HepG2 (cell line): ENCODE results near the gene PPP1R18. TPM values are rescaled to one million over a fixed set of nuclear protein-coding genes. Genes with fewer than 3 reads are reported as not detected.

Experiments
- BHLHE40 ChIP-seq: IDR thresholded peaks from 2 replicates; pipeline ENCODE4 v1.6.1; 2011; ENCODE audit warnings: low read length, improper control_type of control experiment
- HNRNPK ChIP-seq: fragments of 200-400 bp; formaldehyde crosslinking; IDR thresholded peaks from 2 replicates; pipeline ENCODE4 v1.6.1; 2018; ENCODE audit warnings: low read length, low read depth, moderate library complexity, mild to moderate bottlenecking; ENCODE audit not compliant: poor library complexity, severe bottlenecking
- JUND ChIP-seq: sonication (generic); formaldehyde crosslinking; IDR thresholded peaks from 2 replicates; pipeline ENCODE4 v1.8.0; 2022; ENCODE audit warnings: mild to moderate bottlenecking, missing genetic modification reagents
- ONECUT2 ChIP-seq: sonication (generic); formaldehyde crosslinking; IDR thresholded peaks from 2 replicates; pipeline ENCODE4 v1.4.0; 2020; ENCODE audit warnings: missing genetic modification reagents
- PRPF4 ChIP-seq: fragments of 200-400 bp; formaldehyde crosslinking; IDR thresholded peaks from 2 replicates; pipeline ENCODE4 v1.6.1; 2016; ENCODE audit warnings: low read length, low read depth; ENCODE audit not compliant: poor library complexity, severe bottlenecking
- RBAK ChIP-seq: sonication (generic); formaldehyde crosslinking; IDR thresholded peaks from 2 replicates; pipeline ENCODE4 v1.5.1; 2020; ENCODE audit warnings: mild to moderate bottlenecking, missing genetic modification reagents
- ZFX ChIP-seq: sonication (generic); formaldehyde crosslinking; IDR thresholded peaks from 2 replicates; pipeline ENCODE4 v1.4.0; 2020; ENCODE audit warnings: mild to moderate bottlenecking, low read depth, missing genetic modification reagents, moderate library complexity
- ZNF570 ChIP-seq: sonication (generic); formaldehyde crosslinking; IDR thresholded peaks from 2 replicates; pipeline ENCODE4 v1.4.0; 2020; ENCODE audit warnings: mild to moderate bottlenecking, missing genetic modification reagents, borderline replicate concordance
- ZNF616 ChIP-seq: sonication (generic); formaldehyde crosslinking; IDR thresholded peaks from 2 replicates; pipeline ENCODE4 v1.5.0; 2020; ENCODE audit warnings: low read depth, mild to moderate bottlenecking, missing genetic modification reagents
- polyA plus RNA-seq, 8 experiments: library from polyadenylated mRNA; depleted of rRNA in 3 of 8; stranded (reverse) in 7 of 8; unstranded in 1 of 8; fragments of >200 nt; fragmentation: Illumina TruSeq in 4 of 8; extraction: Trizol in 4 of 8; gene quantifications; 2 replicates each; pipeline versions ENCODE4 v1.2.1 to v1.2.3, GENCODE V29; 2011 to 2016; ENCODE audit warnings: low read depth in 4 of 8, missing spikeins in 1 of 8, mixed read lengths in 1 of 8; ENCODE audit not compliant: insufficient read depth in 1 of 8
- total RNA-seq, 5 experiments: library from RNA; depleted of rRNA; stranded (reverse); fragments of >200 nt; fragmentation: Illumina TruSeq; extraction: Trizol; gene quantifications; 2 replicates each; pipeline ENCODE4 v1.2.3, GENCODE V29; 2016; ENCODE audit warnings: low read depth in 1 of 5
- TF ChIP-seq, protein P1 (sequence below): sonication (generic); formaldehyde crosslinking; IDR thresholded peaks from one replicate; pipeline ENCODE4 v1.5.1; 2020; ENCODE audit warnings: mild to moderate bottlenecking, missing genetic modification reagents; ENCODE audit errors: not compliant biosample characterization
- TF ChIP-seq, protein P2 (sequence below): sonication (generic); formaldehyde crosslinking; IDR thresholded peaks from 2 replicates; pipeline ENCODE4 v1.4.0; 2020; ENCODE audit warnings: missing genetic modification reagents
- TF ChIP-seq, protein P3 (sequence below): IDR thresholded peaks from 2 replicates; pipeline ENCODE4 v1.6.1; 2016; ENCODE audit warnings: low read depth

Gene PPP1R18
- total and polyA plus RNA-seq, 2 of the 13 experiments (the other 11 are each of a cell fraction or from before 2014, with no cell fraction given): 4.9 to 9.2 TPM

DNA sequence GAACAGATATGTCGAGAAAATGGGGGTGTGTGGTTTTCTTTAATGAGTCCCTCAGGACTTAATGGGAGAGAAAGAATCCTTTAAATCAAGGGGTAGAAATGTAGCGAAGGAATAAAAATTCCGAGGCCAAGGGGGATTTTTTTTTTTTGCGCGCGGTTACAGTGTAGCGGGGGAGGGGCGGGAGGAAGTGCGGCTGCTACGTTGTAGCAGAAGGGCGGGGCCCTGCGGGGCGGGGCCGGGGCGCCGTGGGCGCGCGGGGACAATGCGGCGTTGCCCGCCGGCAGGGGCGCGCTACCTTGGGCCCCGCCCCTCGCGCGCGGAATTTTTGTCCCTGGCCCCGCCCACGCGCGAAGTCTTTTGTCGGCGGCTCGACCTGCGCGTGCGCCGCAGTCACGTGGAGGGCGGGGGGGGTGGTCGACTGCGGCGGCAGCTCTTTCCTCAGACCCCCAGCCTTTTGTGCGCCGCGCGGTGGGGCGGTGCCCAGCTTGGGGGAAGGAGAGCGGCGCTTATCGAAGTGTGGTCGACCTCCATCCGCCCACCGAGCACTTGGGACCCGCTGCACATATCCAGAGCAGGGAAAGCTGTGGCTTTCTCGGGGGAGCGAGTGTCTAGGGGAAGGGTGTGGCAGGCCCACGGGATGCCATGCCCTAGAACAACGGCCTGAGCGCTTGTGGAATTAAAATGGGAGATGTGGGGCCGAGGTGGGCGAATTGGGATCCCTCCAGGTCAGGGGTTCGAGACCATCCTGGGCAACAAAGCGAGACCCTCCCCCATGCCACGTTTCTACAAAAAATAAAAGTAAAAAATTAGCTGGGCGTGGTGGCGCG is 35.0 kb upstream of the PPP1R18 start (continued):
- TF ChIP-seq, protein P1, sequence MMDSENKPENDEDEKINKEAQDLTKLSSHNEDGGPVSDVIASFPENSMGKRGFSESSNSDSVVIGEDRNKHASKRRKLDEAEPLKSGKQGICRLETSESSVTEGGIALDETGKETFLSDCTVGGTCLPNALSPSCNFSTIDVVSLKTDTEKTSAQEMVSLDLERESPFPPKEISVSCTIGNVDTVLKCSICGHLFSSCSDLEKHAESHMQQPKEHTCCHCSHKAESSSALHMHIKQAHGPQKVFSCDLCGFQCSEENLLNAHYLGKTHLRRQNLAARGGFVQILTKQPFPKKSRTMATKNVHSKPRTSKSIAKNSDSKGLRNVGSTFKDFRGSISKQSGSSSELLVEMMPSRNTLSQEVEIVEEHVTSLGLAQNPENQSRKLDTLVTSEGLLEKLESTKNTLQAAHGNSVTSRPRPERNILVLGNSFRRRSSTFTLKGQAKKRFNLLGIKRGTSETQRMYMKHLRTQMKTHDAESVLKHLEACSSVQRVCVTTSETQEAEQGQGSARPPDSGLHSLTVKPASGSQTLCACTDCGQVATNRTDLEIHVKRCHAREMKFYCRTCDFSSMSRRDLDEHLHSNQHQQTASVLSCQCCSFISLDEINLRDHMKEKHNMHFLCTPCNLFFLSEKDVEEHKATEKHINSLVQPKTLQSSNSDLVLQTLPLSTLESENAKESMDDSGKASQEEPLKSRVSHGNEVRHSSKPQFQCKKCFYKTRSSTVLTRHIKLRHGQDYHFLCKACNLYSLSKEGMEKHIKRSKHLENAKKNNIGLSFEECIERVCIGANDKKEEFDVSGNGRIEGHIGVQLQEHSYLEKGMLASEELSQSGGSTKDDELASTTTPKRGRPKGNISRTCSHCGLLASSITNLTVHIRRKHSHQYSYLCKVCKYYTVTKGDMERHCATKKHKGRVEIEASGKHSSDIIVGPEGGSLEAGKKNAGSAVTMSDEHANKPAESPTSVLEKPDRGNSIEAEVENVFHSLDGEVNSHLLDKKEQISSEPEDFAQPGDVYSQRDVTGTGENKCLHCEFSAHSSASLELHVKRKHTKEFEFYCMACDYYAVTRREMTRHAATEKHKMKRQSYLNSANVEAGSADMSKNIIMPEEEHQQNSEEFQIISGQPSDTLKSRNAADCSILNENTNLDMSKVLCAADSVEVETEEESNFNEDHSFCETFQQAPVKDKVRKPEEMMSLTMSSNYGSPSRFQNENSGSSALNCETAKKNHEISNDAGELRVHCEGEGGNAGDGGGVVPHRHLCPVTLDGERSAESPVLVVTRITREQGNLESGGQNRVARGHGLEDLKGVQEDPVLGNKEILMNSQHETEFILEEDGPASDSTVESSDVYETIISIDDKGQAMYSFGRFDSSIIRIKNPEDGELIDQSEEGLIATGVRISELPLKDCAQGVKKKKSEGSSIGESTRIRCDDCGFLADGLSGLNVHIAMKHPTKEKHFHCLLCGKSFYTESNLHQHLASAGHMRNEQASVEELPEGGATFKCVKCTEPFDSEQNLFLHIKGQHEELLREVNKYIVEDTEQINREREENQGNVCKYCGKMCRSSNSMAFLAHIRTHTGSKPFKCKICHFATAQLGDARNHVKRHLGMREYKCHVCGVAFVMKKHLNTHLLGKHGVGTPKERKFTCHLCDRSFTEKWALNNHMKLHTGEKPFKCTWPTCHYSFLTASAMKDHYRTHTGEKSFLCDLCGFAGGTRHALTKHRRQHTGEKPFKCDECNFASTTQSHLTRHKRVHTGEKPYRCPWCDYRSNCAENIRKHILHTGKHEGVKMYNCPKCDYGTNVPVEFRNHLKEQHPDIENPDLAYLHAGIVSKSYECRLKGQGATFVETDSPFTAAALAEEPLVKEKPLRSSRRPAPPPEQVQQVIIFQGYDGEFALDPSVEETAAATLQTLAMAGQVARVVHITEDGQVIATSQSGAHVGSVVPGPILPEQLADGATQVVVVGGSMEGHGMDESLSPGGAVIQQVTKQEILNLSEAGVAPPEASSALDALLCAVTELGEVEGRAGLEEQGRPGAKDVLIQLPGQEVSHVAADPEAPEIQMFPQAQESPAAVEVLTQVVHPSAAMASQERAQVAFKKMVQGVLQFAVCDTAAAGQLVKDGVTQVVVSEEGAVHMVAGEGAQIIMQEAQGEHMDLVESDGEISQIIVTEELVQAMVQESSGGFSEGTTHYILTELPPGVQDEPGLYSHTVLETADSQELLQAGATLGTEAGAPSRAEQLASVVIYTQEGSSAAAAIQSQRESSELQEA (CRISPR knock-in tag): no peak
- TF ChIP-seq HNRNPK (peak; percentile 85), ZFX (0 out of 2 replicates have a peak, but pooled peaks have one; percentile 18), ONECUT2 (no peak), PRPF4 (peak; percentile 81), RBAK (CRISPR knock-in tag) (no peak; the same call in 1 of the 2 replicates), JUND (CRISPR knock-in tag) (no peak), BHLHE40 (peak; percentile 94), ZNF570 (CRISPR knock-in tag) (no peak), ZNF616 (CRISPR knock-in tag) (0 out of 2 replicates have a peak, but pooled peaks have one; percentile 37)
- TF ChIP-seq, protein P2, sequence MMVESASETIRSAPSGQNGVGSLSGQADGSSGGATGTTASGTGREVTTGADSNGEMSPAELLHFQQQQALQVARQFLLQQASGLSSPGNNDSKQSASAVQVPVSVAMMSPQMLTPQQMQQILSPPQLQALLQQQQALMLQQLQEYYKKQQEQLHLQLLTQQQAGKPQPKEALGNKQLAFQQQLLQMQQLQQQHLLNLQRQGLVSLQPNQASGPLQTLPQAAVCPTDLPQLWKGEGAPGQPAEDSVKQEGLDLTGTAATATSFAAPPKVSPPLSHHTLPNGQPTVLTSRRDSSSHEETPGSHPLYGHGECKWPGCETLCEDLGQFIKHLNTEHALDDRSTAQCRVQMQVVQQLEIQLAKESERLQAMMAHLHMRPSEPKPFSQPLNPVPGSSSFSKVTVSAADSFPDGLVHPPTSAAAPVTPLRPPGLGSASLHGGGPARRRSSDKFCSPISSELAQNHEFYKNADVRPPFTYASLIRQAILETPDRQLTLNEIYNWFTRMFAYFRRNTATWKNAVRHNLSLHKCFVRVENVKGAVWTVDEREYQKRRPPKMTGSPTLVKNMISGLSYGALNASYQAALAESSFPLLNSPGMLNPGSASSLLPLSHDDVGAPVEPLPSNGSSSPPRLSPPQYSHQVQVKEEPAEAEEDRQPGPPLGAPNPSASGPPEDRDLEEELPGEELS (CRISPR knock-in tag): peak; percentile 53
- TF ChIP-seq, protein P3, sequence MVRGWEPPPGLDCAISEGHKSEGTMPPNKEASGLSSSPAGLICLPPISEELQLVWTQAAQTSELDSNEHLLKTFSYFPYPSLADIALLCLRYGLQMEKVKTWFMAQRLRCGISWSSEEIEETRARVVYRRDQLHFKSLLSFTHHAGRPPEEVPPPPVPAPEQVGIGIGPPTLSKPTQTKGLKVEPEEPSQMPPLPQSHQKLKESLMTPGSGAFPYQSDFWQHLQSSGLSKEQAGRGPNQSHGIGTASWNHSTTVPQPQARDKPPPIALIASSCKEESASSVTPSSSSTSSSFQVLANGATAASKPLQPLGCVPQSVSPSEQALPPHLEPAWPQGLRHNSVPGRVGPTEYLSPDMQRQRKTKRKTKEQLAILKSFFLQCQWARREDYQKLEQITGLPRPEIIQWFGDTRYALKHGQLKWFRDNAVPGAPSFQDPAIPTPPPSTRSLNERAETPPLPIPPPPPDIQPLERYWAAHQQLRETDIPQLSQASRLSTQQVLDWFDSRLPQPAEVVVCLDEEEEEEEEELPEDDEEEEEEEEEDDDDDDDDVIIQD: no peak
